Cardiac muscle cell (in vitro differentiated cells and primary cell): ENCODE measurements around the gene GFI1B. TPM values are rescaled to one million over a fixed set of nuclear protein-coding genes. Genes with fewer than 3 reads are reported as not detected.

Experiments used
- DNase-seq, 2 donors: peaks; one replicate each; pipeline versions ENCODE4 v3.0.0 to v3.0.0-alpha.2; 2010 to 2017; ENCODE audit warnings: low read depth in 1 of 2, low spot score in 1 of 2
- H3K27ac ChIP-seq: fragments of 200-600 bp; sonication (generic); 2 replicates; pipeline ENCODE4 v1.5.1; 2016
- H3K27me3 ChIP-seq: fragments of 200-600 bp; sonication (generic); 2 replicates; pipeline ENCODE4 v1.6.0; 2016; ENCODE audit warnings: control low read depth
- H3K36me3 ChIP-seq: fragments of 200-600 bp; sonication (generic); 2 replicates; pipeline ENCODE4 v1.5.1; 2016; ENCODE audit warnings: control low read depth
- H3K4me1 ChIP-seq: fragments of 200-600 bp; sonication (generic); 2 replicates; pipeline ENCODE4 v1.8.1; 2017; ENCODE audit warnings: low read depth, mild to moderate bottlenecking, mixed run types
- H3K4me3 ChIP-seq: fragments of 200-600 bp; sonication (generic); 2 replicates; pipeline ENCODE4 v1.5.1; 2016; ENCODE audit warnings: mild to moderate bottlenecking
- H3K9me3 ChIP-seq: fragments of 200-600 bp; sonication (generic); 2 replicates; pipeline ENCODE4 v1.5.1; 2017; ENCODE audit warnings: low read depth, mild to moderate bottlenecking, control low read depth
- polyA plus RNA-seq: library from polyadenylated mRNA; unstranded; fragments of >200 nt; fragmentation: Nextera tagmentation; extraction: Ambion mirVana; gene quantifications from 2 replicates; pipeline ENCODE4 v1.2.1, GENCODE V29; 2016
- total RNA-seq: library from RNA; depleted of rRNA; stranded (reverse); fragments of >200 nt; gene quantifications from 2 replicates; pipeline ENCODE4 v1.2.3, GENCODE V29; 2016
- TF ChIP-seq, protein P1 (sequence below): IDR thresholded peaks from 2 replicates; pipeline ENCODE4 v1.5.1; 2012; ENCODE audit warnings: low read depth, mild to moderate bottlenecking, low read length

Gene GFI1B
- total RNA-seq = 0.06 and 0.07 TPM in 2 replicates
- not detected in 2 replicates for polyA plus RNA-seq

DNA sequence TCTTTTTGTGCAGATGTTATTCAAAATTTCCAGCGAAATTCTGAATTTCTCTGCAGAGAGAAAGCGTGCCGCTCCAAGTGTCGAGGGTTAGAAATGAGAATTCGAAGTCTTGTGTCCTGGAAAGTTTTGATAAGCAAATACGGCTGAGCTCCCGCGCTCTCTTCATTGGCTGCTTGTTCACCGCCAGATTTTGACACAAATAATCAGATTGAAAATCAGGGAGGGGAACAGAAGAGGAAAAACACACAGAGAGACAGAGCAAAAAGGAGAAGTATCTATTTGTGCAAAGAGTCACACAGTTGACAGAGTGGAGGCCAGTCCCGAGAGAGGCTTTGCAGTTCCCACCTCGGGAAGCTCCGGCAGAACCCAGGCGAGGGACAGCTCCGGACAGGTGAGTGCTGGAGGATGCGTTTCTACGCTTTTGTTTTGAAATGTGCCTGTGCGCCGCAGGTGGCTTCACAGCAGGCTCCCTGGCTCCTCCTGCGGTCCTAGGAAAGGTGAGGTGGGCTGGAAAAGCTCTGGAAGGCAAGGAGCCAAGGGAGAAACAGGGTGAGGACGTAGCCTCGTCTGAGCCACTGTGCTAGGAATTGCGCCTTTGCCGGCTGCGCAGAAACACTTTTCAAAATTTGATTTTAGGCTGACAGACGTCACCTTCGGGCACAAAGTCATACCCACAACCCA is at the start of gene GFI1B:
Gene GFI1B (plus strand): TSS at position 244 of the 681 bp plus-strand sequence. CDS start 7,985 bp downstream, outside the sequence.
- Histone ChIP-seq H3K9me3 (no peaks in the 10 kb centered on the region), H3K4me1 (no peaks in the 10 kb centered on the region), H3K36me3 (no peaks in the 10 kb centered on the region), H3K4me3 (no peak within 1 kb of the TSS), H3K27ac (no peak within 1 kb of the TSS), H3K27me3 (peaks cover 59% of the 10 kb centered on the region)
- DNase-seq = no peak
- TF ChIP-seq, protein P1, sequence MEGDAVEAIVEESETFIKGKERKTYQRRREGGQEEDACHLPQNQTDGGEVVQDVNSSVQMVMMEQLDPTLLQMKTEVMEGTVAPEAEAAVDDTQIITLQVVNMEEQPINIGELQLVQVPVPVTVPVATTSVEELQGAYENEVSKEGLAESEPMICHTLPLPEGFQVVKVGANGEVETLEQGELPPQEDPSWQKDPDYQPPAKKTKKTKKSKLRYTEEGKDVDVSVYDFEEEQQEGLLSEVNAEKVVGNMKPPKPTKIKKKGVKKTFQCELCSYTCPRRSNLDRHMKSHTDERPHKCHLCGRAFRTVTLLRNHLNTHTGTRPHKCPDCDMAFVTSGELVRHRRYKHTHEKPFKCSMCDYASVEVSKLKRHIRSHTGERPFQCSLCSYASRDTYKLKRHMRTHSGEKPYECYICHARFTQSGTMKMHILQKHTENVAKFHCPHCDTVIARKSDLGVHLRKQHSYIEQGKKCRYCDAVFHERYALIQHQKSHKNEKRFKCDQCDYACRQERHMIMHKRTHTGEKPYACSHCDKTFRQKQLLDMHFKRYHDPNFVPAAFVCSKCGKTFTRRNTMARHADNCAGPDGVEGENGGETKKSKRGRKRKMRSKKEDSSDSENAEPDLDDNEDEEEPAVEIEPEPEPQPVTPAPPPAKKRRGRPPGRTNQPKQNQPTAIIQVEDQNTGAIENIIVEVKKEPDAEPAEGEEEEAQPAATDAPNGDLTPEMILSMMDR = no peak

DNA sequence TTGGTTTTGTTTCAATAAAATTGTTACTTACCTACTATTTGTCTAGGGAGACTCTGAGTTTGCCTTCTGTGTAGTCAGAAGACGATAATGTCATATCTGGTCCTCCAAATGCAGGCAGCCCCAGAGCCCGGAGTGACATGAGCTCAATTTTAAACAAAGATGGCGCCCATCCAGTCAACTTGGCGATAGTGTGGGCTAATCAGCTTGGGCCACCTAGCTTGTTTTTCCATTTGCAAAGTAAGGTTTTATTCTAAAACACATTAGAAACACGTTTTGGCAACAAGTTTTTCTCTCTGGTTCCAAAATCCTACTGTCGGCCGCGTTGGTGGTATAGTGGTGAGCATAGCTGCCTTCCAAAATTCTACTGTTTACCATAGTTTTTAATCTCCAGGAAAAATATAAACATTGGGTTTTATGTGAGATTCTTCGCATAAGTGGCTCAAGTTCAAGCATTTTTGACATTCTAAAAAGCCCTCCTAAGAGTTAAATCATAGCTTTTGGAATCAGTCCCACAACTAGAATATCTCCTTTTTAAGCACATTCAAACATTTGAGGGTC is 47.2 kb upstream of the GFI1B start:
- Histone ChIP-seq H3K36me3 (peaks cover 8% of the 10 kb centered on the region), H3K27me3 (no peaks in the 10 kb centered on the region), H3K4me3 (no peak overlapping the region), H3K27ac (no peak overlapping the region), H3K9me3 (no peaks in the 10 kb centered on the region), H3K4me1 (no peaks in the 10 kb centered on the region)
- DNase-seq = no peak
- TF ChIP-seq, protein P1 = no peak

DNA sequence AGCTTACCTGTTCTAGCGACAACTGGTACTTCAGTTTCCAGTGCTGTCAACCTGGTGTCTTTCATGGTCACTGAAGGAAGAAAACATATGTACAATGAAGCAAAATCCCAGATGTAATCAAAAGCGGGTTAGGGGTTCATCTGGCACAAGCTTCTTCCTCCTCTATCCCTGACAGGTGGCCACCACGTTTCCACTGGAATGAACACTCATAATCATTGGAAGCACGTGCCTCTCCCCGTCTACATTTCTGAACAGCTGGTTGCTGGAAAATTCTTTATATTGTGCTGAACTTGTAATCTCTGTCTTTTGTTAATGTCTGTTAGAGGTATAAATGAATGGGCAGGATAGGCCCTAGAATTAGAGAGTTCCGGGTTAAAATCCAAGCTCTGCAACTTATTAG is 43.5 kb upstream of the GFI1B start:
- Histone ChIP-seq H3K27me3 (no peaks in the 10 kb centered on the region), H3K9me3 (no peaks in the 10 kb centered on the region), H3K36me3 (no peaks in the 10 kb centered on the region), H3K4me3 (no peak overlapping the region), H3K27ac (no peak overlapping the region), H3K4me1 (no peaks in the 10 kb centered on the region)
- no peak for DNase-seq
- TF ChIP-seq, protein P1 = no peak

DNA sequence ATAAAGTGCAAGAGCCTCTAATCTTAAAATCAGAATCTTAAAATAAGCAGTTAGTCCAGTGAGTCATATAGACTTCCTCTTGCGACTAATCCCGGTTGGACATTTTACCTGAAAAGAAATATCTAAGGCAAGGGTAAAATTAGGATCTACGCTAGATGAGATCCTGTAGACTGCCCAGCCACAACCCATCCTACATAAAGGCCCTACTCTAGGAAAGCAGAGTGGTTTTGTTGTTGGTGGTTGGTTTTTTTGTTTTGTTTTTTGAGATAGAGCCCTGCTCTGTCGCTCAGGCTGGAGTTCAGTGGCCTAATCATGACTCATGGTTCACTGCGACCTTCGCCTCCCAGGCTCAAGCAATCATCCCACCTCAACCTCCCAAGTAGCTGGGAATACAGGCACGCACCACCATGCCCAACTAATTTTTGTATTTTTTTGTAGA is 41.0 kb upstream of the GFI1B start:
- TF ChIP-seq, protein P1 = no peak
- Histone ChIP-seq H3K9me3 (no peaks in the 10 kb centered on the region), H3K27ac (no peak overlapping the region), H3K27me3 (no peaks in the 10 kb centered on the region), H3K4me3 (no peak overlapping the region), H3K4me1 (peaks cover 12% of the 10 kb centered on the region), H3K36me3 (no peaks in the 10 kb centered on the region)
- no peak for DNase-seq

DNA sequence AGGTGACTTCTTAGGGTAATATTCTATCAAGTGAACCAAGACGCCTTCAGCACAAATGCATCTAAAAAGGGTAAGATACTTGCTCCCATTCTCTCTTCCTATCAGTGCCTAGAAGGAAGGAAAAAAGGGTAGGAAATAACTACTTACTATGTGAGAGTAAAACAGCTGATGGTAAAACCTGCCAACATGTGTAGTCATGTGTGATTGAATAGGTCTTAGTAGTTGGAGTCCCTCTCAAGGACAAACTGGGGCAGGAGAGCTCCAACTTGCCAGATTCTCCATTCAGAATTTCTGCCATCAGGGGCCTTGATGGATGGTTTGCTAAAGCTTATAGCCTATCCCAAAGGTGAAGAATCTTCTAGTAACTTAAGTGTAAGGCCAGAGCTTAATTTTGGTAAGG is 39.3 kb upstream of the GFI1B start:
- Histone ChIP-seq H3K36me3 (no peaks in the 10 kb centered on the region), H3K9me3 (no peaks in the 10 kb centered on the region), H3K27ac (peak overlapping the region; percentile 17), H3K4me1 (peaks cover 24% of the 10 kb centered on the region), H3K27me3 (no peaks in the 10 kb centered on the region), H3K4me3 (no peak overlapping the region)
- TF ChIP-seq, protein P1 = no peak
- no peak for DNase-seq
